ACC112 (cell line): ENCODE data around the gene CDK18.

ENCODE experiments used
- H2AFZ ChIP-seq: fragments of 200-600 bp; sonication (generic); one replicate; pipeline ENCODE4 v1.6.0; 2017; ENCODE audit warnings: antibody characterized with exemption, low read length; ENCODE audit not compliant: unreplicated experiment
- H3K27ac ChIP-seq: fragments of 200-600 bp; sonication (generic); 2 replicates; pipeline ENCODE4 v1.5.1; 2014; ENCODE audit warnings: low read depth, mild to moderate bottlenecking, antibody characterized with exemption, low read length, moderate library complexity
- H3K27me3 ChIP-seq: fragments of 200-600 bp; sonication (generic); 2 replicates; pipeline ENCODE4 v1.6.1; 2014; ENCODE audit warnings: mild to moderate bottlenecking, antibody characterized with exemption, low read length, moderate library complexity, mixed read lengths; ENCODE audit not compliant: insufficient read depth
- H3K36me3 ChIP-seq: fragments of 200-600 bp; sonication (generic); 2 replicates; pipeline ENCODE4 v1.6.1; 2016; ENCODE audit warnings: mild to moderate bottlenecking, antibody characterized with exemption, low read length, moderate library complexity, mixed read lengths; ENCODE audit not compliant: insufficient read depth
- H3K4me1 ChIP-seq: fragments of 200-600 bp; sonication (generic); one replicate; pipeline ENCODE4 v1.6.1; 2016; ENCODE audit warnings: low read length, mixed read lengths; ENCODE audit not compliant: insufficient read depth, unreplicated experiment, control insufficient read depth
- H3K4me3 ChIP-seq: fragments of 200-600 bp; sonication (generic); 2 replicates; pipeline ENCODE4 v1.5.1; 2014; ENCODE audit warnings: mild to moderate bottlenecking, low read depth, low read length
- H3K79me2 ChIP-seq: fragments of 200-600 bp; sonication (generic); one replicate; pipeline ENCODE4 v1.6.0; 2016; ENCODE audit warnings: low read length; ENCODE audit not compliant: control insufficient read depth, unreplicated experiment, insufficient read depth

CDK18 gene

GRCh38 chr1:205532026-205532898 is 27.8 kb downstream of the CDK18 start:
- Histone ChIP-seq H2AFZ (no peak overlapping the region), H3K4me1 (peaks cover 18% of the 10 kb centered on the region), H3K36me3 (no peaks in the 10 kb centered on the region), H3K4me3 (no peak overlapping the region), H3K27ac (no peak overlapping the region), H3K27me3 (no peaks in the 10 kb centered on the region), H3K79me2 (no peaks in the 10 kb centered on the region)

GRCh38 chr1:205532996-205533735 is 28.7 kb downstream of the CDK18 start:
- no peaks in the 10 kb centered on the region for H3K27me3 ChIP-seq
- H3K4me3 ChIP-seq, result no peak overlapping the region
- H3K79me2 ChIP-seq, result no peaks in the 10 kb centered on the region
- H3K27ac ChIP-seq, result no peak overlapping the region
- H3K36me3 ChIP-seq, result no peaks in the 10 kb centered on the region
- H3K4me1 ChIP-seq, result peaks cover 22% of the 10 kb centered on the region
- no peak overlapping the region for H2AFZ ChIP-seq

GRCh38 chr1:205533748-205534443 is 29.4 kb downstream of the CDK18 start:
- no peaks in the 10 kb centered on the region for H3K27me3 ChIP-seq
- no peak overlapping the region for H2AFZ ChIP-seq
- H3K4me3 ChIP-seq, result no peak overlapping the region
- peaks cover 22% of the 10 kb centered on the region for H3K4me1 ChIP-seq
- no peak overlapping the region for H3K27ac ChIP-seq
- H3K79me2 ChIP-seq, result no peaks in the 10 kb centered on the region
- H3K36me3 ChIP-seq, result no peaks in the 10 kb centered on the region

GRCh38 chr1:205534444-205534985 is 30.0 kb downstream of the CDK18 start:
- H3K27me3 ChIP-seq, result no peaks in the 10 kb centered on the region
- no peak overlapping the region for H3K4me3 ChIP-seq
- no peak overlapping the region for H2AFZ ChIP-seq
- H3K27ac ChIP-seq, result no peak overlapping the region
- no peaks in the 10 kb centered on the region for H3K36me3 ChIP-seq
- H3K79me2 ChIP-seq, result no peaks in the 10 kb centered on the region
- H3K4me1 ChIP-seq, result peaks cover 17% of the 10 kb centered on the region

GRCh38 chr1:205535096-205535495 is 30.6 kb downstream of the CDK18 start:
- peaks cover 14% of the 10 kb centered on the region for H3K4me1 ChIP-seq
- no peaks in the 10 kb centered on the region for H3K27me3 ChIP-seq
- H3K4me3 ChIP-seq, result no peak overlapping the region
- H2AFZ ChIP-seq, result no peak overlapping the region
- no peaks in the 10 kb centered on the region for H3K79me2 ChIP-seq
- H3K27ac ChIP-seq, result no peak overlapping the region
- no peaks in the 10 kb centered on the region for H3K36me3 ChIP-seq

- Histone ChIP-seq H2AFZ (no peak overlapping the region), H3K4me1 (peaks cover 14% of the 10 kb centered on the region), H3K27me3 (no peaks in the 10 kb centered on the region), H3K79me2 (no peaks in the 10 kb centered on the region), H3K4me3 (no peak overlapping the region), H3K36me3 (no peaks in the 10 kb centered on the region), H3K27ac (no peak overlapping the region)
These were observed 31.6 kb downstream of the CDK18 start for GRCh38 chr1:205535866-205536758.

- Histone ChIP-seq H3K79me2 (no peaks in the 10 kb centered on the region), H2AFZ (no peak overlapping the region), H3K4me1 (peaks cover 14% of the 10 kb centered on the region), H3K4me3 (no peak overlapping the region), H3K36me3 (no peaks in the 10 kb centered on the region), H3K27ac (0 out of 2 replicates have a peak overlapping the region, but pooled peaks have one; percentile 8), H3K27me3 (no peaks in the 10 kb centered on the region)
These were observed 32.4 kb downstream of the CDK18 start for GRCh38 chr1:205536759-205537361.

GRCh38 chr1:205537386-205538018 is 33.0 kb downstream of the CDK18 start:
- Histone ChIP-seq H3K27ac (0 out of 2 replicates have a peak overlapping the region, but pooled peaks have one; percentile 8), H2AFZ (no peak overlapping the region)

GRCh38 chr1:205538235-205538840 is 33.9 kb downstream of the CDK18 start:
- Histone ChIP-seq H3K4me1 (peaks cover 17% of the 10 kb centered on the region), H3K27me3 (no peaks in the 10 kb centered on the region), H3K4me3 (no peak overlapping the region), H3K36me3 (no peaks in the 10 kb centered on the region), H3K27ac (no peak overlapping the region), H3K79me2 (no peaks in the 10 kb centered on the region), H2AFZ (no peak overlapping the region)

More at GRCh38 chr1:205537386-205538018, 33.0 kb downstream of the CDK18 start:
- peaks cover 14% of the 10 kb centered on the region for H3K4me1 ChIP-seq
- no peaks in the 10 kb centered on the region for H3K79me2 ChIP-seq
- H3K27me3 ChIP-seq, result no peaks in the 10 kb centered on the region
- no peaks in the 10 kb centered on the region for H3K36me3 ChIP-seq
- H3K4me3 ChIP-seq, result no peak overlapping the region
